GM18951 (cell line): ENCODE results near the gene SH3PXD2A.

Experiments
- POLR2A ChIP-seq: IDR thresholded peaks from 4 replicates; pipeline ENCODE4 v1.6.1; 2011; ENCODE audit warnings: mild to moderate bottlenecking; ENCODE audit not compliant: insufficient read length, insufficient read depth; ENCODE audit errors: extremely low read depth
- in situ Hi-C: fragments of 300-500 bp; cut with MboI; formaldehyde crosslinking; loops from one replicate; pipeline ENCODE4 v1.12.0; 2022; ENCODE audit warnings: low sequenced_read_pairs, mixed read lengths, inconsistent platforms; ENCODE audit not compliant: unreplicated experiment

The SH3PXD2A gene

GRCh38 chr10:103888113-103888841, 32.9 kb upstream of the SH3PXD2A start:
- in situ Hi-C loops, result loop anchor here (10.0 kb wide), 1 partner anchor 317 kb away; no protein-coding TSS in a partner anchor

GRCh38 chr10:103885617-103886016, 30.2 kb upstream of the SH3PXD2A start:
- in situ Hi-C loops, result loop anchor here (10.0 kb wide), 1 partner anchor 319 kb away; no protein-coding TSS in a partner anchor
- TF ChIP-seq POLR2A, result no peak

More at GRCh38 chr10:103888113-103888841, 32.9 kb upstream of the SH3PXD2A start:
- TF ChIP-seq POLR2A, result no peak

- no peak for TF ChIP-seq POLR2A
- in situ Hi-C loops, result loop anchor here (10.0 kb wide), 1 partner anchor 320 kb away; no protein-coding TSS in a partner anchor
Observed at GRCh38 chr10:103884681-103885139, 29.3 kb upstream of the SH3PXD2A start.

DNA sequence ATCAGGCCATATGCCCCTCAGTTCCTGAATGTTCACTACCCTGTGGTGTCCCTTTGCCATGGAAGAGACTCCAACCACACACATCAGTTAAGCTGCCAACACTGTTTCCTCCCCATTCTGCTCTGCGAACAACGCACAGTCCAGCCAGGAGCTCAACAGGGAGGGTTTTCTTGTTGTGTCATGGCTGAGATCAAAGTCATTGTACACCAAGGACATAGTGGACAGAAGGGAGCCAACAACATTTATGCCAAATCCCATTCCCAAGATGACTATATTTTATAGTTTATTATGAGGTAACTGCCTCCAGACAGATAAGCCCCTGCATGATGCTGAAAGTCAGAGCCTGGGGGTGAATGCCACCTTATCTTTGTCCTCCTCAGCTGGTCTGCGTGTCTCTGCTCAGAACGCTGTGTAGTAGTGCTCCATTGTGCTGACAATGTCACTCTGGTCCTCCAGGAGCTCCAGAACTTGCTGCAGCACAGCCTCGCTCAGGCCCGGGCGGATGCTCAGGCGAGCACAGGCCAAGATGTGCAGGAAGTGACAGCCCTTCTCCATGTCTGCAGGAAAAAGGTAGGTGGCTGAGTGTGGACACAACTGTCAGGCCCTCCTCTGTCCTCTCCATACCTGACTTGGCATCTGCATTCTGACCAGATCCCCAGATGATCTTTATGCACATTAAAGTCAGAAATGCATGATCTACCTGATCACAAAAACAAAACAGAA, 27.1 kb upstream of the SH3PXD2A start:
- in situ Hi-C loops, result loop anchor here (10.0 kb wide), 1 partner anchor 322 kb away; no protein-coding TSS in a partner anchor
- no peak for TF ChIP-seq POLR2A

GRCh38 chr10:103881416-103882284, 26.3 kb upstream of the SH3PXD2A start:
- in situ Hi-C loops, result loop anchor here (10.0 kb wide), 1 partner anchor 323 kb away; no protein-coding TSS in a partner anchor
- TF ChIP-seq POLR2A, result no peak

- in situ Hi-C loops, result loop anchor here (10.0 kb wide), 1 partner anchor 325 kb away; no protein-coding TSS in a partner anchor
- no peak for TF ChIP-seq POLR2A
Observed at GRCh38 chr10:103879831-103880230, 24.5 kb upstream of the SH3PXD2A start.

DNA sequence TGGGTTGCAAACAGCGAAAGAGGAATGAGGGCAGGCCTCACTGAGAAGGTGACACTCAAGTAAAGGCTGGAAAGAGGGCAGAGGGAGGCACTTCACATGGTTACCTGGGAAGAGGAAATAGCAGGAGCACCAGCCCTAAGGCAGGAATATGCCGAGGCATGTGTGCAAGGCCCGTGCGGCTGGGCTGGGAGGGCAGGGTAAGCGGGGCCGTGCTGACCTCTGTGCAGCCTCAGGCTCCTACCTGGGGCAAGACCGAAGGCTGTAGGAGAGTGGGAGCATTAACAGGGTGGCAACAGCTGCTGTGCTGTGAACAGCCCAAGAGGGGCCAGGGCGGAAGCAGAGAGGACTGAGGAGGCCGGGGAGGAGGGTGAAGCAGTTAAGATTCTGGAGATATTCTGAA, 24.0 kb upstream of the SH3PXD2A start:
- in situ Hi-C loops, result no loop called here
- no peak for TF ChIP-seq POLR2A

DNA sequence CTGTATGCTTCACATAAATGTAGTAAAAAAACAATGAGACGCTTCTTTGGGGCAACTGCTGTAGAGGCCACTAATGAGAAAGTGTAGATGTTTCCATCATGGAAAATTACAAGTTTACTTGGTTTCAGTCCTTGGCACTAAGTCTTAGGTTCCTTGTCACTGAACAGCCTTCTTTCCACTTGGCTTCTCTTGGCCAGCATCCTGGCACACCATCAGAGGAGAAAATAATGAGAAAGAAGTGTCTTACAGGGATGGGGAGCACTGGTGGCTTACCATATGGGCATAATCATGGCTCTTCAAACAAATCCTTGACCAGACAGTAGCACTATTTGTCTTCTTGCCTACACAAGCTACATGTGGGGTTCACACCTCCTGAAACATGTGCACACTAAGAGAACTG, 22.5 kb upstream of the SH3PXD2A start:
- TF ChIP-seq POLR2A, result no peak
- in situ Hi-C loops, result no loop called here

- TF ChIP-seq POLR2A, result no peak
- in situ Hi-C loops, result no loop called here
Observed at GRCh38 chr10:103876155-103876554, 20.8 kb upstream of the SH3PXD2A start.

DNA sequence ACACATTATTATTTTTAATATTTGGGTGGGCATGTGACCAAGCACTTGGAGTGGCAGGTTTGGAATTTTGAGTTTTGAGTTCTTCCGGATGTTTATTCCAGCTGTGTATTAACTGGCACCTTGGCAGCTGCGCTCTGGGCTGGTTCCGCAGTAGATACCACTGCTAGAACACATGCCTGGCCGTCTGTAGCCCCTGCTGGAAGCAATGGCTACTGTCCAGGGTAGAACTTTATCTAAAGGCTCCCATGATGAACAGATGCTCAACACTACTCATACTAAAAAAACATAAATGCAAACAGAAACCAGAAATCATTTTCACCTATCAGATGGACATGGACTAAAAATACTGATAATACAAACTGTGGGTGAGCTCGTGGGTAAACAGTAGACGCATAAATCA, 19.4 kb upstream of the SH3PXD2A start:
- TF ChIP-seq POLR2A, result no peak
- in situ Hi-C loops, result no loop called here

GRCh38 chr10:103872137-103872931, 17.0 kb upstream of the SH3PXD2A start:
- TF ChIP-seq POLR2A, result no peak
- in situ Hi-C loops, result no loop called here

GRCh38 chr10:103871006-103871405, 15.6 kb upstream of the SH3PXD2A start:
- in situ Hi-C loops, result no loop called here
- TF ChIP-seq POLR2A, result no peak
